Eye (tissue), 1 donor: Measurements from ENCODE around the gene PIGU.
A peak's percentile ranks its signal among the peaks of the same experiment; 100 is the strongest.
"Not testable (repeated sequence)": the region's sequence is repeated elsewhere in the genome, so short reads cannot be mapped to it uniquely, and the experiment has no call there.

Experiments
- DNase-seq: peaks from one replicate; pipeline ENCODE4 v3.0.0-alpha.2; 2015

Gene PIGU

GRCh38 chr20:34618676-34619075 is 58.2 kb downstream of the PIGU start:
- DNase-seq: no peak

DNA sequence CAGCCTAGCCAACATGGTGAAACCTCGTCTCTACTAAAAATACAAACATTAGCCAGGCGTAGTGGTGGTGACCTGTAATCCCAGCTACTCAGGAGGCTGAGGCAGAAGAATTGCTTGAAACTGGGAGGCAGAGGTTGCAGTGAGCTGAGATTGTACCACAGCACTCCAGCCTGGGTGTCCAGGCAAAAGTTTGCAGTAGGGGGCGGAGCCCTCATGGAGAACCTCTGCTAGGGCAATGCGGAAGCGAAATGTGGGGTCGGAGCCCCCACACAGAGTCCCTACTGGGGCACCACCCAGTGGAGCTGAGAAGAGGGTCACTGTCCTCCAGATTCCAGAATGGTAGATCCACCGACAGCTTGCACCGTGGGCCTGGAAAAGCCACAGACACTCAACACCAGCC is 60.0 kb downstream of the PIGU start:
- not testable (repeated sequence) for DNase-seq

- DNase-seq: no peak
Observed at GRCh38 chr20:34615477-34615876, 61.4 kb downstream of the PIGU start.

DNA sequence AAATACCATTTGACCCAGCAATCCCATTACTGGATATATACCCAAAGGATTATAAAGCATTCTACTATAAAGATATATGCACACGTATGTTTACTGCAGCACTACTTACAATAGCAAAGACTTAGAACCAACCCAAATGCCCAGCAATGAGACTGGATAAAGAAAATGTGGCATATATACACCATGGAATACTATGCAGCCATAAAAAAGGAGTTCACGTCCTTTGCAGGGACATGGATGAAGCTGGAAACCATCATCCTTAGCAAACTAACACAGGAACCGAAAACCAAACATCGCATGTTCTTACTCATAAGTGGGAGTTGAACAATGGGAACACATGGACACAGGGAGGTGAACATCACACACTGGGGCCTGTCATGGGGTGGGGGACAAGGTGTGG is 64.9 kb downstream of the PIGU start:
- DNase-seq: not testable (repeated sequence)

DNA sequence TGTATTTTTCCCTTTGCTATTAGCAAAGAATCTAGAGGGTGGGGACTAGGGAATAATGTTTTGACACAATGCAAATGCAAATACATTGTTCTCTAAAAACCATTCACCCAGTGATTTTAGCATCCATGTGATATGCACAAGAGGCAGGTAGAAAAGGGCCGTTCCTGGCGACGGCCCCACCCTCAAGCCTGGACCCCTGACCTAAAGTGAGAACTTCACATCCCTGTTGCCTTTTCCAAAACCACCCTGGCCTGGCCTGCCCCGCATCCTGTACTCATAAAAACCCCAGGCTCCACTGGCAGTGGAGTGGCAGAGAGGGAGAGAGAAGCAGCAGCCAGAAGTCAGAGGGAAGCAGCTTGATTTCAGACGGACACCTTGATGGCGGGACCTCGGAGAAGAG is 69.8 kb downstream of the PIGU start:
- DNase-seq: no peak

DNA sequence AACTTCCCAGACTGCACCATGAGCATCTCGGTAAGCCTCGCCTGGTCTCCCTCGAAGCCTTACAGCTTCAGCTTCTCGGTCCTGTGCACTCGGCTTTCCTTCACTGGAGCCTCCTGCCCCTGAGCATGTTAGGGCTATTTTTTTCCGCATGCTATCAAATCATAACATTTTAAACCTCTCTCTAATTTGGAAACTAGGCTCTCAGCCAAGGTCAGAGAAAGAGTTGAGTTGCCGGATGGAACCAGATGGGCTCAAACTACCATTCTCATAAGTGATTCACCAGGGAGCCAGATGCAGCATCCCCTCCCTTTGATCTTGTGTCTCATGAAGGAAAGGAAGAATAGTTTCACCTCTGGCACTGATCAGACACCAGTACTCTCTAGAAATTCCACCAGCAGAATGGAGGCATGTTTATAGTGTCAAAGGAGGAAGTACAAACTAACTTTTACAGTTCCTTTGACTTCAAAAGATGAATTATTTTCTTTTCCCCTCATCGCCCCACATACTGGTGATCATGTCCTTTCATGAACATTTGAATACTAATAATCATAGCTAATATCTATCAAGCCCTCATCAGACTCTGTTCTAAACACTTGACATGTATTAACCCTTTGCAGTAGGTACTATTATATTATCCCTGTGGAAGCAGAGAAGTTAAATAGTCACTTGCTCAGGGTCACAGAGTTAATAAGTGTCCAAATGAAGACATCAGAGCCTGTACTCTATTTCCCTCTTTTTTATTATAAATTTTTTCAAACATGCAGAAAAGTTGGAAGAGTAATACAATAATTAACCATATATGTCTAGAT is 71.7 kb downstream of the PIGU start:
- DNase-seq: peak; percentile 27

- DNase-seq: no peak
Observed at GRCh38 chr20:34600892-34601653, 75.8 kb downstream of the PIGU start.

GRCh38 chr20:34595377-34596184 is 81.3 kb downstream of the PIGU start:
- DNase-seq: no peak

DNA sequence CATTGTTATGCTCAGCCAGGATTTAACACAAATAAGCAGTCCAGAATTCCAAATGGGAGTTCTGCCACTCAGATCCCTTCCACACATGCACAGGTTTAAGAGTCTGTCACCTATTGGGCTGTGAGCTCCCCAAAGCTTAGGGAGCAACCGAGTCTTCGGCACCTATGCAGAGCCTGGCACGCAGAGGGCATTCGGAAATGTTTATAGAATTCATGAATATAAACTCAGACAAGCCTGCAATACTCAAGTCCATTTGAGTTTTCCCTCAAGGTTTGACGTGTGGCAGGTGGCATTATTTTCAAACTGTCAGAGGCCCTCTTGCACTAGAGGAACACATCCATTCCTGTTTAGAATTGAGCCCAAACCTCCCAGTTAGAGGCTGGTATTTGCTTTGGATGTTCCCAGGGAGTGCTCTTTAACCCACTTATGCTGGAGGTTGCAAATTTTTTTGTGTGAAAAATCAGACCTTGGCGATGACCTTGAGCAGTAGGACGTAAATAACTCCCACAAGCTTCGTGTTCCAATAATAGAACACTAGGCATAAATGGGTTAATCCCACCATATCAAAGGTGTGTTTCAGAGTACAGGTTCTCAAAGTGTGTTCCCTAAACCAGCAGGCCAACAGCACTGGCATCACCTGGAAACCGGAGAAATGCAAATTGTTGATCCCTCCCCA is 90.3 kb downstream of the PIGU start:
- no peak for DNase-seq

DNA sequence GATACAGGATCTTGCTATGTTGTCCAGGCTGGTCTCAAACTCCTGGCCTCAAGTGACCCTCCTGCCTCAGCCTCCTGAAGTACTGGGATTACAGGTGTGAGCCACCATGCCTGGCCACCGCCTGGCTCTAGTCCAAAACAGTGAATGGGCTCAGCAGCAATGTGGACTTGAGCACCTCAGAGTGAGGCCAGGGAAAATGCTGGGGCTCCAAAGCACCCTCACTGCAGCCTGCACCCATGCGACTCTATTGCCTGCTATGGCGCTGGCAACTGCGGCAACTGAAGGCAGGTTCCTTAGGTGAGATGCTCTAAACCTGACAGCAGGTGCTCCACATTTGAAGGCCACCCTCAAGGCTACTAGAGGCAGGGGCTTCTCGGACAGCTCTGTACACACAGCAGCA is 91.9 kb downstream of the PIGU start:
- no peak for DNase-seq

DNA sequence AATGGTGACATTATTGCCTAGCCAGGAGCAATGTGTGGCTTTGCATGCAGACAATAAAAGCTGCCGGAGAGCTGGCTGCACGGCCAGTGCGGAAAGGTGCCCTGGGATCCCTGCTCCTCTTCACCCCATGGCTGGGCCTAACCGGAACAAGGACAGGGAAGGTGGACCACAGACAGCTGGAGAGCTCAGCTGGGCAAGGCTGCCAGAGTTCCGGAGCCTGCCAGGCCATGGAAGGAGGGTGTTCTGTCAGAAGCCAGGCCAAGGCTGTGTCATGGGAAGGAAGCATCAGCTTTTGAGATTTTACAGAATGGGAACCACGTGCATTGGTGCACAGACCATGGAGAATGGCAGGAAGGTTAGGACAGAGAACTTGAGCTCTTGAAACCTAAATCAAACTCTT is 93.3 kb downstream of the PIGU start:
- DNase-seq: no peak

- DNase-seq: no peak
Observed at GRCh38 chr20:34582911-34583310, 94.0 kb downstream of the PIGU start.

GRCh38 chr20:34582221-34582620 is 94.7 kb downstream of the PIGU start:
- DNase-seq: no peak

DNA sequence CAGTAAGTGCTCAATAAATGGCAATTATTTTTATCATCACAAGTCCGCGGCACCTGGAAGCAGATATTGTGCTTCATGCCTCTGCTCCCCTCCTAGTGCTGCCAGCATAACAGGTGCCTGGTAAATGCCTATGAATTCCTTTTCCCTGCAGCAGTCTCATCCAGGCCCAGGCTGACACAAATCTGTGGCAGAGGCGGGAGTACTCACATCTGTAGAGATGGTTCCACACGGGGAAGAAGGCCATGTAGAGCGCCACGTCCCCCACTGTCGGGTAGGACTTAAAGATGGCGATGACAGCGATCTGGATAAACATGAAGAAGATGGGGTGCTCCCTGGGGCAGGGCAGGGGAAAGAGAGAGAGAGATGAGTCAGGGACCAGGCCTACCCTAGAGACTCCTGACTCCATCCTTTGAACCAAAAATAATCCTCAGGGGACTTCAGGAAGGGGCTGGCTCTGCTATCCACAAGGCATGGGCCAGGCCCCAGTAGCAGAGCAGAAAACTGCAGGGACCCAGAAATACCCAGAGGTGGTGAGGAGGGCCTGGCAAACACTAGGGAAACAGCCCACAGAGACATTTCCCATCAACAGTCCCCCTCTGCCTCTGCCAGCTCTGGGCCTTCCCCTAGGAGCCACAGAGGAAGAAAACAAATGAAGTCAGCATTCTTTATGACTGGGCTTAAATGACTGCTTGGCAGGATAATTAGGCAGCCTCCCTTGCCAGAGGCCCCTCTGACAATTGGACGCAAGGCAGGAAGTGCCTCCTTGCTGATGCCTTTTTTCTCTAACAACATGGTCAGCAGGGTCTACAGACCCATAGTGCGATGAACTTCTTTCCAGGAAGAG is 95.3 kb downstream of the PIGU start:
- DNase-seq: peak; percentile 40

DNA sequence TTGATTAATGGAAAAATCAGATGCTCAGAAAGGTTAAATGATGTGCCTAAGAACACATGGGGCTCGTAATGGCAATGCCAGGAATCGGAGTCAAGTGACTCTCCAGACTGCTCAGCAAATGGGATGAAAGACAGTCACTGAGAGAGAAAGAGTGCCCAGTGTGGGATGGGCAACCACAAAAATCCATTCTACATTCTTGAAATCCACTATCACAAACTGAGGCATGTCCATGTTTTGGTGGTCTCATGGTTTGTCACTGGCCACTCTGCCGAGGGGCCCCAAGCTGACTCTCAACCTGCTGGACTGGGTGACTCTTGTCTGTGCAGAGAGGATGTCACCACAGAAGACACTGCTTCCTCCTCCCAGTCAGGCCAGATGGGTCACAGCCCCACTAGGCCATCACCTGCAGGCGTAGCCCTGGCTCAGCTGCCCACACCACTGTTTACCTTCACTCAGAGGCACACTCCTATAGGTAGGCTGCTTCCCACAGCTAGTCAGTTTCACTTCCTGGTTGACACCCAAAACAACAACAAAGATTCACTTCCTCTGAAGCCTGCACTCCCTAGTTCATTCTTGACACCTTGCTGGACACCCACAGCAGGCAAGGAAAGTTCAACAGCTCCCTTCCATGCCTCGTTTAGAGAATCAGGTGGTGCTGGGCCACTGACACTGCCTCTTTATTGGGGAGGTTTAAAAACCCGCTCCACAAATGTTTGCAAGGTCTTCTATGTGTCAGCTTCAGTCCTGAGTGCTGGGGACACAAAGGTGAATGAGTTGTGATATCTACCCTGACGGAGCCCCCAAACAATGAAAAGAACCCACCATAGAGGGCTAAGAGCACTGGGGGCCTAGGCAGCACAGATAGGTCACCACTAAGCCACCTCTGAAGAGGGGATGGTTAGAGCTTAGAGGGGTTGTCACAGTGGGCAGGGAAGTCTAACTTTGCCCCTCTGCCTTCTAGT is 96.6 kb downstream of the PIGU start:
- no peak for DNase-seq

DNA sequence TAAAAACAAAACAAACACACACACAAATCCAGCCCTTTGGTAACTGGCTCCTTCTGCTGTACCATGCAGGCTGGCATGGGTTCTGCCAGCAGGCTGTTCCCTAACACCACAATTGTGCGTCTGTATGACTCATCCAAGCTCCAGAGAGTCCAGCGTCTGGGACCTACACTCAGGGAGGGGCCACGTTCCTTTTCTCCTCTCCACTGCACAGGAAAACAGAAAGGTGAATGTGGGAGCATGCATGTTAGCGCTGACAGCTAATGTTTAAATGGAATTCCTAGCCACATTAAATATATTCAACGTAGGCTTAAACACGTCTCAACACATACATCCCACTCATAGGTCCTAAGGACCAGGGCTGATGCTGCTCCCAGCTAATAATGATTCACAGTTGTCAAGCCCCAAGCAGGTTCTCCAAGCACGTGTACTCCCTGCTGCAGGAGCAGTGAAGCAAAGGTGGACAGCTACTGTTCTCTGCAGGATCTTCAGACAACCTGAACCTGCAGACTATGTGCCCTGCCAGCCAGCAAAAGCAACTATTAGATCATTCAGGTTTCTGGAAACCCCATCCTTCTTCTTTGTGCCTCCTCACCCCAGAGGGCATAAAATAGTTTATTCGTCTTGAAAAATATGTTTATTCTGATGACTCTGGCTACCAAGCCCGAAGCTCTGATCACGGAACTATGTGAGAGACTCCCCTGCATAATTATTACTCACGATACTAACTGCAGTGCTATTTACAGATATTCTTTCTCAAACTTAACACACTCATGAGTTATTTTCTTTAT is 97.5 kb downstream of the PIGU start:
- DNase-seq: no peak

DNA sequence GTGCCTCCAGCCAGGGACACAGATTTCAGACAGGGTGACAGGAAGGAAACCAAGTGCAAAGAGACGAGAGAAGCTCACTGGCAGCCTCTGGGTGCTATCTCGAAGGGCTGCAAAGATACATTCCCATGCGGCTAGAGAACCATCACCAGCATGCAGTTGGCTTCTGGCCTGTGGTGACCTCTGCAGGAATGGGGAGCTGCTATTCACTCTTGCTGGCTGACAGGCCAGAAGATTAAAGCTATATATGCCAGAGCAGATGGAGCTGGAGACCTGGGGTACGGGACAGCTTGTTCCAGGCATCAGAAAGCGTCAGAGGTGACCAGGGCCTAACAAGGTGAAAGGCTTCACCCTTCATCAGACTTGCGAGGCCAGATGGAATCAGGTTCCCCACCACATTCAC is 98.4 kb downstream of the PIGU start:
- no peak for DNase-seq

- DNase-seq: no peak
Observed at GRCh38 chr20:34578025-34578424, 98.9 kb downstream of the PIGU start.

- no peak for DNase-seq
Observed at GRCh38 chr20:34577061-34577460, 99.8 kb downstream of the PIGU start.

DNA sequence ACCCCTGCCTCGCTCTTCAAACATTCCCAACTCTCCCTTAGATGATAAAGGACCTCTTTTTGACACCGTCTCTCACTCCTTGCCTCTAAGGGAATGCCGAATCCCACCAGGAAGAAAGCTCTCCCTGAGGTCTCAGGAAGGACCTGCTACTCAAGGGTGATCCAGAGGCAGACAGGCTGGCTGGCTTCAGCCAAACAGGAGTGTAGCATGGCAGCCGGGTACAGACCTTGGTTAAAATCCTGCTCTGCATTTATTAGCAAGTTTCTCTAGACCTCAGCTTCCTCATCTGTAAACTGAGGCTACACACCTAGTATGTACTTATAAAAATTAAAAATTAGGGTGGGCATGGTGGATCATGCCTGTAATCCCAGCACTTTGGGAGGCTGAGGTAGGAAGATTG is 101.1 kb downstream of the PIGU start:
- DNase-seq: no peak
